BJ (cell line): ENCODE results near the gene PRRG3. TPM values are rescaled to one million over a fixed set of nuclear protein-coding genes. Genes with fewer than 3 reads are reported as not detected.

Experiments used
- CTCF ChIA-PET: fragments of 350-600 bp; formaldehyde crosslinking; extraction: SDS; loops from one replicate; lab custom pipeline; 2021; ENCODE audit warnings: antibody characterized with exemption, inconsistent platforms; lab: Yijun Ruan, JAX
- POLR2A ChIA-PET: fragments of 300-600 bp; sonication (Branson Sonifier 250); formaldehyde crosslinking; extraction: SDS; loops from one replicate; lab custom pipeline; 2021; ENCODE audit warnings: antibody characterized with exemption; lab: Charles Lee
- DNase-seq: peaks from one replicate; pipeline ENCODE4 v3.0.0-alpha.2; 2011; ENCODE audit warnings: low read depth
- H3K27me3 ChIP-seq: 2 replicates; pipeline ENCODE4 v1.6.0; 2011; ENCODE audit warnings: low read length; ENCODE audit not compliant: control insufficient read depth, insufficient read depth
- H3K36me3 ChIP-seq: 2 replicates; pipeline ENCODE4 v1.5.1; 2011; ENCODE audit warnings: low read length; ENCODE audit not compliant: control insufficient read depth, insufficient read depth
- H3K4me3 ChIP-seq: 2 replicates; pipeline ENCODE4 v1.5.1; 2011; ENCODE audit warnings: low read depth, mild to moderate bottlenecking, control low read depth, low read length
- polyA minus RNA-seq: library from RNA; depleted of rRNA, polyadenylated mRNA; stranded (reverse); fragments of >200 nt; gene quantifications from 2 replicates; pipeline ENCODE4 v1.2.3, GENCODE V29; 2011; rRNA and poly(A)+ RNA removed
- polyA plus RNA-seq: library from polyadenylated mRNA; depleted of rRNA; stranded (reverse); fragments of >200 nt; gene quantifications from 2 replicates; pipeline ENCODE4 v1.2.3, GENCODE V29; 2011; rRNA removed
- TF ChIP-seq, protein P1 (sequence below): IDR thresholded peaks from 2 replicates; pipeline ENCODE4 v1.5.1; 2011; ENCODE audit warnings: low read depth, mild to moderate bottlenecking, control low read depth, inconsistent platforms, low read length, moderate library complexity; ENCODE audit not compliant: insufficient read depth

The PRRG3 gene
- polyA plus RNA-seq (not detected in 2 replicates), polyA minus RNA-seq (not detected in 2 replicates)

DNA sequence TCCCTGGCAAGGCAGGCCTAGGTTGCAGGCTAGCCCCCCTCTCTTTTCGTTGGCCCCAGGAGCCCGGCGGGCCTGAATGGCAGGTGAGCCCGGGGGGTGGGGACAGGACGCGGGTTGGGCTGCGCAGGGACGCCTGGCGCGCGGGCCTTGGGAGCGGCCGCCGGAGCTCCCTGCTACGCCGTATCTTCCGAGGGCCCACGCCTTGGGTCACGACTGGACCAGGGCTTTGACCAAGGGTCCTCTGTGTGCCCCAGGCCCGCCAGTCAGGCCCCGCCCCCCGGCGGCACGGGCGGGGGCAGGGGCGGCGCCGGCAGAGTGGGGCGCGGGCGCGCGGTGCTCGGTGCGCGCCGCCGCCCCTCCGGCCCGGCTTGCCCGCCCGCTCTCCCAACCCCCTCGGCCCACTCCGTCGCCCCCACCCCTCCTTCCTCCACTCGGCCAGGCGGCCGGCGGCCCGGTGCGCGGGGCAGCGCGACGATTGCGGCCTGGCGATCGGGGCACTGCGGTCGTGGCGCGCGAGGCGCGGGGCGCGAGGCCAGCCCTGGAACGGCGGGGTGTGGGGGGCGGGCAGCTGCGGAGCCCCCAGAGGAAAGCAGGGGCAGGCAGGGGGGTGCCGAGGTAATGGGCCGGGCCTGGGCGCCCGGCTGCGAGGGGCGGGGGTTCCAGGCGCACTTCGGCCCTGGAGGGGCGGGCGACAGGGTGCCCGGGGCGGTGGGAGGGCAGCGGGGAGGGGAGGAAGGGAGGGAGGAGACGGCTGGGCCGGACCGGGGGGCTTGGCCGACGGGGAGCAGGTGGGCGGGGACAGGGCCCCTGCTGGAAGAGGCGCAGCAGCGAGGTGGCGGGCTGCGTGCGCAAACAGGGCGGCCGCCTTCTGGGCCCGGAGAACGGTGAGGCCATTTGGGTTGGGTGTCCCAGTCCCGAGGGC is at the start of gene PRRG3:
PRRG3 (plus strand) TSS at position 798 of the 922 bp plus-strand sequence. CDS start 3,357 bp downstream, outside the sequence.
- ChIA-PET POLR2A (no interaction called here), CTCF (no interaction called here)
- H3K27me3 ChIP-seq: no peaks in the 10 kb centered on the region
- DNase-seq: no peak
- no peaks in the 10 kb centered on the region for H3K36me3 ChIP-seq
- H3K4me3 ChIP-seq: no peak within 1 kb of the TSS
- TF ChIP-seq, protein P1, sequence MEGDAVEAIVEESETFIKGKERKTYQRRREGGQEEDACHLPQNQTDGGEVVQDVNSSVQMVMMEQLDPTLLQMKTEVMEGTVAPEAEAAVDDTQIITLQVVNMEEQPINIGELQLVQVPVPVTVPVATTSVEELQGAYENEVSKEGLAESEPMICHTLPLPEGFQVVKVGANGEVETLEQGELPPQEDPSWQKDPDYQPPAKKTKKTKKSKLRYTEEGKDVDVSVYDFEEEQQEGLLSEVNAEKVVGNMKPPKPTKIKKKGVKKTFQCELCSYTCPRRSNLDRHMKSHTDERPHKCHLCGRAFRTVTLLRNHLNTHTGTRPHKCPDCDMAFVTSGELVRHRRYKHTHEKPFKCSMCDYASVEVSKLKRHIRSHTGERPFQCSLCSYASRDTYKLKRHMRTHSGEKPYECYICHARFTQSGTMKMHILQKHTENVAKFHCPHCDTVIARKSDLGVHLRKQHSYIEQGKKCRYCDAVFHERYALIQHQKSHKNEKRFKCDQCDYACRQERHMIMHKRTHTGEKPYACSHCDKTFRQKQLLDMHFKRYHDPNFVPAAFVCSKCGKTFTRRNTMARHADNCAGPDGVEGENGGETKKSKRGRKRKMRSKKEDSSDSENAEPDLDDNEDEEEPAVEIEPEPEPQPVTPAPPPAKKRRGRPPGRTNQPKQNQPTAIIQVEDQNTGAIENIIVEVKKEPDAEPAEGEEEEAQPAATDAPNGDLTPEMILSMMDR: no peak

DNA sequence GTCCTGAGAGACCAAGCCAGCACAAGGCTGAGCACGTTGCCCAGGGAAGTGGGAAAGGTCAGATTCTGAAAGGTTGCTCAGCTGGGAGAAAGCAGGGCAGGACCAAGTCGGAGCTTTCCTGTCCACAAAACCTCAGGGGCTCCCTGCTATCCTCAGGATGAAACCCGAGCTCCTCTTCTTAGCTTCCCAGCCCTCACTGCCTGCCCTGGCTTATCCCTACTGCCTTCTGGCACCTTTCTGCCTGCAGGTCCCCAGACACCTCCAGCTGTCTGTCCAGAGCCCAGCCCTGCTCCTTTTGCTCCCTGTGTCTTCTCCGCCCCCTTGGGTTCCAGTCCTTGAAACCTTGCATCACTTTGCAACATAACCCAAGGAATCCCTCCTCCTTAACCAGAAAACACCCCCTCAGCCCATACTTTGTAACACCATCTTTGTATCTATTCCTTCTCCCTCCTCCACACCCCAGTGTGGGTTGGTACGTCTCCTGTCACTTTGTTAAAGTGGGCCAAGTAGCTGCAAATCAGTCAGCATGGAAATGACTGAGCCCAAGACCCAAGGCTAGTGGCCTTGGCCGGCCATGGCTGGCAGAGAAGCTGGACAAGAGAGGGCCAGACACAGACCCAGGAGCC is 20.0 kb upstream of the PRRG3 start:
- DNase-seq: no peak
- POLR2A ChIA-PET: no interaction called here
- Histone ChIP-seq H3K4me3 (no peak overlapping the region), H3K27me3 (no peaks in the 10 kb centered on the region), H3K36me3 (no peaks in the 10 kb centered on the region)
- TF ChIP-seq, protein P1: no peak
- CTCF ChIA-PET: no interaction called here

DNA sequence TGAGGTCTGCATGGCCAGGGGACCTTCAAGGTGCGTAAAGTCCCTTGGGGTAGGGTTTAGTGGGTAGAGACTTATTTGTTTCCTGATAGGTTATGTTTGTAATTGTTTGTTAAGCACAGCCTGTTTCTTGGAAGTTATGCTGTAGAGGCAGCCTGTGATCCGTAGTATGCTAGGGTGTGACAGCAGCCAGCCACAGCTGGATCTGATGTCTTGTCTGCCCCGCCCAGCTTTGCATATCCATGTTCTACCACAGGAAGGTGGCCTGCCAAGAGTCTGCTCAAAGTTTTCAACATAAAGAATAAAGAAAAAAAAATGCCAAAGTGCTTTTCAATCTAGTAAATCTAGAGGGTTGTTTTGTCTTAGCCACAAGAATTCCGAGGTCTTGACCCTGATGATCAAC is 19.1 kb upstream of the PRRG3 start:
- POLR2A ChIA-PET: no interaction called here
- no peaks in the 10 kb centered on the region for H3K27me3 ChIP-seq
- CTCF ChIA-PET: no interaction called here
- TF ChIP-seq, protein P1: no peak
- H3K36me3 ChIP-seq: no peaks in the 10 kb centered on the region
- no peak for DNase-seq
- no peak overlapping the region for H3K4me3 ChIP-seq

DNA sequence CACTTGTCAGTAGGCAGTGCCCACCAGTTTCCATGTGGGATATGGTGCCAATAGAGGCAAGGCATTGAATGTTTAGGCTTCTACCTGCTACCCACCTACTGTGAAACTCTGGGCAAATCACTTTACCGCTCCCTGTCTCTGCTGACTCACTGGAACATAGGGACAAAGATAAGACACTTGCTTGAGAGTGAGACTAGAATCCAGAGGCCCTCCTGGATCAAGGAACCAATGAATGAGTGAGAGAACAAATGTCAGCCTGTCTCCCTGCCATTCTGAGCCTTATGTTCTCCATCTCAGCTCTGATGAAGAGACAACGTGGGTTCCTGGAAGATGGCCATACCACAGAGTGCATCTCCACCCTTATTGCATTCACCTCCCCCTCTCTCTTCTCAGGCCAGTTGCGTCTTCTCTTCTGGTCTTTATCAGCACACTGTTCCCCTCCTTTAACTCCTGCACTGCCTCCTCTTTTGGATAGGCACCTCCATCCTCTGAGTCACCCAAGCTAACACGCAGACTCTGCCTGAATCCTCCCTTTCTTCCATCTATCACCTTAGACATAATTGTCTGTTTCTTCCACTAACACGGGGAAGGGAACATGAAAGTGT is 15.4 kb upstream of the PRRG3 start:
- ChIA-PET POLR2A (no interaction called here), CTCF (interaction anchor here (0.7 to 3.6 kb wide), 2 partner anchors 529 to 534 kb away, joined by 3 to 19 read pairs; no protein-coding TSS in a partner anchor)
- no peak for DNase-seq
- H3K4me3 ChIP-seq: no peak overlapping the region
- H3K36me3 ChIP-seq: no peaks in the 10 kb centered on the region
- no peaks in the 10 kb centered on the region for H3K27me3 ChIP-seq
- TF ChIP-seq, protein P1: no peak

DNA sequence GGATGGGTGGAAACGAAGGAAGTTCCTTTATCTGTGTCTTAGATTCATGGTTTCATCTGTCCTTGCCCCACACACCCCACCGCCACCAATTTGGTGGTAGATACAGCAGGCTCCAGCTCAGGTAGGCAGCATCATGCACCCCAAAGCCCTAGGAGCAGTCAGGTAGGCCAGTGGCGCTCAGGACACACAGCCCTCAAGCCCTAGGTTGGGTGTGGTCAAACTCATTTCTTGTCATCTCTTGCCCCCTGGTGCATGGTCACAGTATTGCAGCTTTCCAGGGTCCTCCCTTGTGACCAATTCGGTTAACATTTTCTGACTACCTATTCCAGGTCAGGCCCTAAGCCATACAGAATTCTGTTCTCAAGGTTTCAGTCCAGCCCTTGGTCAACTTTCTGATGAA is 14.5 kb upstream of the PRRG3 start:
- Histone ChIP-seq H3K4me3 (no peak overlapping the region), H3K27me3 (no peaks in the 10 kb centered on the region), H3K36me3 (no peaks in the 10 kb centered on the region)
- CTCF ChIA-PET: interaction anchor here (0.7 to 3.6 kb wide), 3 partner anchors 10 to 535 kb away, joined by 3 to 19 read pairs (median 3); no protein-coding TSS in a partner anchor
- POLR2A ChIA-PET: no interaction called here
- DNase-seq: no peak
- TF ChIP-seq, protein P1: peak; percentile 51
